Spleen (tissue), 11 donors: Measurements from ENCODE around the gene TOGARAM1. TPM values are rescaled to one million over a fixed set of nuclear protein-coding genes. Genes with fewer than 3 reads are reported as not detected.

Experiments
- DNase-seq: peaks from one replicate; pipeline ENCODE4 v3.0.0-alpha.2; 2020
- H3K27ac ChIP-seq, 8 donors: fragments of 200-600 bp; sonication (generic) in 7 of 8; 1 replicate in 4 of 8; 2 replicates in 4 of 8; pipeline versions ENCODE4 v1.5.0 to v1.8.0; 2016 to 2021; ENCODE audit warnings: inconsistent platforms in 4 of 8, mild to moderate bottlenecking in 4 of 8, moderate library complexity in 1 of 8
- H3K27me3 ChIP-seq, 7 donors: fragments of 200-600 bp; sonication (generic) in 6 of 7; replicated peaks in 1 of 7; 1 replicate in 4 of 7; 2 replicates in 3 of 7; pipeline versions ENCODE4 v1.5.0 to v1.8.0; 2016 to 2021; ENCODE audit warnings: inconsistent platforms in 3 of 7, mild to moderate bottlenecking in 1 of 7
- H3K36me3 ChIP-seq, 6 donors: fragments of 200-600 bp; sonication (generic) in 5 of 6; 1 replicate in 4 of 6; 2 replicates in 2 of 6; pipeline versions ENCODE4 v1.5.0 to v1.8.0; 2016 to 2021; ENCODE audit warnings: inconsistent platforms in 2 of 6
- H3K4me1 ChIP-seq, 6 donors: fragments of 200-600 bp; sonication (generic) in 5 of 6; 1 replicate in 3 of 6; 2 replicates in 3 of 6; pipeline versions ENCODE4 v1.5.0 to v1.8.0; 2016 to 2021; ENCODE audit warnings: inconsistent platforms in 3 of 6
- H3K4me3 ChIP-seq, 8 donors: fragments of 200-600 bp; sonication (generic) in 7 of 8; 1 replicate in 4 of 8; 2 replicates in 4 of 8; pipeline versions ENCODE4 v1.5.0 to v1.8.0; 2016 to 2021; ENCODE audit warnings: inconsistent platforms in 4 of 8, mild to moderate bottlenecking in 4 of 8, moderate library complexity in 2 of 8
- H3K9me3 ChIP-seq, 8 donors: fragments of 200-600 bp; sonication (generic) in 7 of 8; 1 replicate in 4 of 8; 2 replicates in 4 of 8; pipeline versions ENCODE4 v1.5.0 to v1.8.0; 2016 to 2021; ENCODE audit warnings: inconsistent platforms in 4 of 8
- POLR2A ChIP-seq, 3 donors: fragments of 450-650 bp; IDR thresholded peaks; one replicate each; pipeline ENCODE4 v1.5.1; 2017; ENCODE audit warnings: antibody characterized with exemption in 3 of 3, mild to moderate bottlenecking in 1 of 3
- POLR2AphosphoS5 ChIP-seq, 3 donors: sonication (generic); formaldehyde crosslinking; IDR thresholded peaks; one replicate each; pipeline ENCODE4 v1.5.1; 2017; ENCODE audit warnings: antibody characterized with exemption in 3 of 3
- WGBS, 5 donors: extraction: QIAGEN DNeasy Blood & Tissue Kit in 3 of 5; methylation state at CpG; one replicate each; pipeline versions ENCODE4 v1.1.5 to v1.1.7; 2013 to 2018; 5-methylcytosine and 5-hydroxymethylcytosine counted together
- intact Hi-C: fragments of 100-400 bp; cut with DNase I; formaldehyde crosslinking; loops from one replicate; pipeline ENCODE4 v1.15.0; 2023; ENCODE audit warnings: low total_unique reads
- polyA plus RNA-seq, 3 donors: library from polyadenylated mRNA; stranded (reverse); fragments of 200-250 nt; gene quantifications; one replicate each; pipeline ENCODE4 v1.2.1, GENCODE V29; 2013
- total RNA-seq, 7 donors: library from RNA; depleted of rRNA in 3 of 7; stranded (reverse); fragments of >200 nt in 3 of 7; fragmentation: NEBNext Ultra II Directional in 4 of 7; extraction: Animal tissue kit (Norgen Biotek cat#: 25700) in 4 of 7; gene quantifications; one replicate each; pipeline versions ENCODE4 v1.1.0 to v1.2.1, GENCODE V29; 2016 to 2021
- TF ChIP-seq, protein P1 (sequence below), 11 experiments: fragments of 200-600 bp in 7 of 11; fragments of 450-650 bp in 4 of 11; sonication (generic) in 4 of 11; IDR thresholded peaks in 8 of 11; conservative IDR thresholded peaks in 3 of 11; 1 replicate in 7 of 11; 2 replicates in 4 of 11; pipeline versions ENCODE4 v1.4.0 to v1.8.0; 2016 to 2021; ENCODE audit warnings: antibody characterized with exemption in 11 of 11, inconsistent platforms in 4 of 11, mild to moderate bottlenecking in 1 of 11
- donor health status: healthy with polysubstance abuse.
- donor health status: DM: no; HTN: no; CAD: no; lungs with moderate emphysema.
- donor health status: DM: no; HTN: no; CAD: no.
- donor health status: Bipolar disorder and iron deficiency.
- donor health status: healthy.
- donor health status: DM: no; HTN: no; CAD: no.
- donor health status: DM: yes; HTN: yes; CAD: no.

TOGARAM1 gene
- total and polyA plus RNA-seq, 10 donors: 3.1 to 37.3 (median 17.2) TPM

DNA sequence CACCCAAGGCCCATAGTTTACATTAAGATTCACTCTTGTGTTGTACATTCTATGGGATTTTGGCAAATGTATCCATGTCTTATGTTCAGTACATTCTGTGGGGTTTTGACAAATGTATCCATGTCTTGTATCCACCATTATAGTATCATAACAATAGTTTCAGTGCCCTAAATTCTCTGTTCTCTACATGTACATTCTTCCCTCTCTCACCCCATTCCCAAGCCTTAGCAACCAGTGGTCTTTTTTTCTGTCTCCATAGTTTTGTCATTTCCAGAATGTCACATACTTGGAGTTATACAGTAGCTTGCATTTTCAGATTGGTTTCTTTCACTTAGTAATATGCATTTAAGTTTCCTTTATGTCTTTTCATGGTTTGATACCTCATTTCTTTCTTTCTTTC is 6.7 kb downstream of the TOGARAM1 start:
- Histone ChIP-seq H3K27me3 (no peaks in the 10 kb centered on the region), H3K4me1 (peaks cover 11 to 60% (median 53%) of the 10 kb centered on the region in 6 donors), H3K4me3 (peak overlapping the region in 1 of 8 donors; percentile 92), H3K27ac (no peak overlapping the region), H3K9me3 (peaks cover 0 to 42% (median 20%) of the 10 kb centered on the region in 8 donors), H3K36me3 (peaks cover 0 to 20% (median 0%) of the 10 kb centered on the region in 6 donors)
- DNase-seq: no peak
- TF ChIP-seq POLR2AphosphoS5 (IDR thresholded peaks at IDR 0.05): no peak
- TF ChIP-seq POLR2A (IDR thresholded peaks at IDR 0.05): no peak
- TF ChIP-seq, protein P1, sequence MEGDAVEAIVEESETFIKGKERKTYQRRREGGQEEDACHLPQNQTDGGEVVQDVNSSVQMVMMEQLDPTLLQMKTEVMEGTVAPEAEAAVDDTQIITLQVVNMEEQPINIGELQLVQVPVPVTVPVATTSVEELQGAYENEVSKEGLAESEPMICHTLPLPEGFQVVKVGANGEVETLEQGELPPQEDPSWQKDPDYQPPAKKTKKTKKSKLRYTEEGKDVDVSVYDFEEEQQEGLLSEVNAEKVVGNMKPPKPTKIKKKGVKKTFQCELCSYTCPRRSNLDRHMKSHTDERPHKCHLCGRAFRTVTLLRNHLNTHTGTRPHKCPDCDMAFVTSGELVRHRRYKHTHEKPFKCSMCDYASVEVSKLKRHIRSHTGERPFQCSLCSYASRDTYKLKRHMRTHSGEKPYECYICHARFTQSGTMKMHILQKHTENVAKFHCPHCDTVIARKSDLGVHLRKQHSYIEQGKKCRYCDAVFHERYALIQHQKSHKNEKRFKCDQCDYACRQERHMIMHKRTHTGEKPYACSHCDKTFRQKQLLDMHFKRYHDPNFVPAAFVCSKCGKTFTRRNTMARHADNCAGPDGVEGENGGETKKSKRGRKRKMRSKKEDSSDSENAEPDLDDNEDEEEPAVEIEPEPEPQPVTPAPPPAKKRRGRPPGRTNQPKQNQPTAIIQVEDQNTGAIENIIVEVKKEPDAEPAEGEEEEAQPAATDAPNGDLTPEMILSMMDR (IDR thresholded peaks at IDR 0.05 in 8 of 11, conservative IDR thresholded peaks at IDR 0.05 in 3 of 11): no peak
- intact Hi-C loops: no loop called here

DNA sequence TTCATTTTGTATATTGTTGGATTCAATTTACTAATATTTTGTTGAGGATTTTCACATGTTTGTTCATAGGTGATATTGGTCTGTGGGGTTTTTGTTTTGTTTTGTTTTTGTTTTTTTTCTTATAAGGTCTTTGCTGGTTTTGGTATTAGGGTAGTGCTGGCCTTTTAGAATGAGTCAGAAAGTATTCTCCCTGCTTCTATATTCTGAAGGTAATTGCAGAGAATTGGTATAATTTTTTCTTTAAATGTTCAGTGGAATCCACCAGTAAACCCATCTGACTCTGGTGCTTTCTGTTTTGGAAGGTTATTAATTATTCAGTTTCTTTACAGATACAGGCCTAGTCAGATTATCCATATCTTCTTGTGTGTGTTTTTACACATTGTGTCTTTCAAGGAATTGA is 8.9 kb downstream of the TOGARAM1 start:
- no peak for TF ChIP-seq POLR2AphosphoS5 (IDR thresholded peaks at IDR 0.05)
- TF ChIP-seq POLR2A (IDR thresholded peaks at IDR 0.05): no peak
- TF ChIP-seq, protein P1 (IDR thresholded peaks at IDR 0.05 in 8 of 11, conservative IDR thresholded peaks at IDR 0.05 in 3 of 11): no peak
- intact Hi-C loops: no loop called here
- peaks cover 0 to 34% (median 20%) of the 10 kb centered on the region in 8 donors for H3K9me3 ChIP-seq

GRCh38 chr14:44971459-44971858 is 9.5 kb downstream of the TOGARAM1 start:
- intact Hi-C loops: no loop called here

More for the DNA sequence above, 8.9 kb downstream of the TOGARAM1 start:
- DNase-seq: no peak
- Histone ChIP-seq H3K27ac (no peak overlapping the region), H3K4me1 (peaks cover 4 to 47% (median 33%) of the 10 kb centered on the region in 6 donors), H3K4me3 (no peak overlapping the region), H3K36me3 (peaks cover 0 to 20% (median 0%) of the 10 kb centered on the region in 6 donors), H3K27me3 (no peaks in the 10 kb centered on the region)

DNA sequence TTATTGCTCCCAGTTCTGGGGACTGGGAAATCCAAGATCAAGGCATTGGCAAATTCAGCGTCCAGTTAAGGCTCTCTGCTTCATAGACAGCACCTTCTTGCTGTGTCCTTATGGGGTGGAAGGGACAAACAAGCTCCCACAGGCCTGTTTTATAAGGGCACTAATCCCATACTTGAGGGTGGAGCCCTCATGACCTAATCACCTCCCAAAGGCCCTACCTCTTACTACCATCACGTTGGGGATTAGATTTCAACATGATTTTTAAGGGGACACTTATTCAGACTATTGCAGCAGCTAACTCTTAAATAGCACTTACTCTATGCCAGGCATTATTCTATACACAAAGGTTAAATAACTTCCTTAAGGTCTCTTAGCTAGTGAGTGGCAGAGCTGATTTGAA is 17.3 kb downstream of the TOGARAM1 start:
- DNase-seq: no peak
- intact Hi-C loops: no loop called here
- Histone ChIP-seq H3K36me3 (no peaks in the 10 kb centered on the region), H3K4me3 (no peak overlapping the region), H3K27ac (no peak overlapping the region), H3K27me3 (no peaks in the 10 kb centered on the region), H3K4me1 (peaks cover 0 to 20% (median 0%) of the 10 kb centered on the region in 6 donors), H3K9me3 (no peaks in the 10 kb centered on the region)
- 72 to 90% (median 80%) methylated on average over 2 of the region's 2 CpGs for WGBS, 5 donors
- TF ChIP-seq POLR2AphosphoS5 (IDR thresholded peaks at IDR 0.05): no peak
- TF ChIP-seq, protein P1 (IDR thresholded peaks at IDR 0.05 in 8 of 11, conservative IDR thresholded peaks at IDR 0.05 in 3 of 11): no peak
- no peak for TF ChIP-seq POLR2A (IDR thresholded peaks at IDR 0.05)

More at GRCh38 chr14:44971459-44971858, 9.5 kb downstream of the TOGARAM1 start:
- 91 to 96% (median 93%) methylated on average over 4 of the region's 4 CpGs for WGBS, 5 donors
- peaks cover 0 to 41% (median 27%) of the 10 kb centered on the region in 6 donors for H3K4me1 ChIP-seq
- peaks cover 0 to 34% (median 20%) of the 10 kb centered on the region in 8 donors for H3K9me3 ChIP-seq
- peaks cover 0 to 20% (median 0%) of the 10 kb centered on the region in 6 donors for H3K36me3 ChIP-seq
- no peak overlapping the region for H3K27ac ChIP-seq
- DNase-seq: no peak
- no peak for TF ChIP-seq POLR2A (IDR thresholded peaks at IDR 0.05)
- TF ChIP-seq, protein P1 (IDR thresholded peaks at IDR 0.05 in 8 of 11, conservative IDR thresholded peaks at IDR 0.05 in 3 of 11): no peak
- no peak for TF ChIP-seq POLR2AphosphoS5 (IDR thresholded peaks at IDR 0.05)
- no peaks in the 10 kb centered on the region for H3K27me3 ChIP-seq
- no peak overlapping the region for H3K4me3 ChIP-seq
